HepG2 (cell line): Measurements from ENCODE around the gene DCAF7. TPM values are rescaled to one million over a fixed set of nuclear protein-coding genes. Genes with fewer than 3 reads are reported as not detected.

Experiments used
- FOXC1 ChIP-seq: sonication (generic); formaldehyde crosslinking; IDR thresholded peaks from 2 replicates; pipeline ENCODE4 v1.8.0; 2022; ENCODE audit warnings: mild to moderate bottlenecking, missing genetic modification reagents, borderline replicate concordance
- RELA ChIP-seq: sonication (generic); formaldehyde crosslinking; IDR thresholded peaks from 2 replicates; pipeline ENCODE4 v1.4.0; 2020; ENCODE audit warnings: missing genetic modification reagents
- SMARCE1 ChIP-seq: fragments of 450-650 bp; IDR thresholded peaks from 2 replicates; pipeline ENCODE4 v1.6.1; 2017; ENCODE audit warnings: borderline replicate concordance
- TFE3 ChIP-seq: IDR thresholded peaks from 2 replicates; pipeline ENCODE4 v1.6.1; 2016
- ZNF256 ChIP-seq: sonication (generic); formaldehyde crosslinking; conservative IDR thresholded peaks from 2 replicates; pipeline ENCODE4 v1.4.0; 2020; ENCODE audit warnings: missing genetic modification reagents
- ZNF564 ChIP-seq: sonication (generic); formaldehyde crosslinking; IDR thresholded peaks from 2 replicates; pipeline ENCODE4 v1.8.1; 2023; ENCODE audit warnings: mild to moderate bottlenecking, missing genetic modification reagents
- ZNF605 ChIP-seq: sonication (generic); formaldehyde crosslinking; IDR thresholded peaks from 2 replicates; pipeline ENCODE4 v1.8.0; 2022; ENCODE audit warnings: mild to moderate bottlenecking, missing genetic modification reagents
- ZNF691 ChIP-seq: sonication (generic); formaldehyde crosslinking; IDR thresholded peaks from 2 replicates; pipeline ENCODE4 v1.4.0; 2020; ENCODE audit warnings: missing genetic modification reagents, low read depth, mild to moderate bottlenecking, borderline replicate concordance
- ZNF7 ChIP-seq: IDR thresholded peaks from 2 replicates; pipeline ENCODE4 v1.6.1; 2016; ENCODE audit warnings: missing biosample characterization, missing genetic modification reagents
- polyA plus RNA-seq, 8 experiments: library from polyadenylated mRNA; depleted of rRNA in 3 of 8; stranded (reverse) in 7 of 8; unstranded in 1 of 8; fragments of >200 nt; fragmentation: Illumina TruSeq in 4 of 8; extraction: Trizol in 4 of 8; gene quantifications; 2 replicates each; pipeline versions ENCODE4 v1.2.1 to v1.2.3, GENCODE V29; 2011 to 2016; ENCODE audit warnings: low read depth in 4 of 8, missing spikeins in 1 of 8, mixed read lengths in 1 of 8; ENCODE audit not compliant: insufficient read depth in 1 of 8
- total RNA-seq, 5 experiments: library from RNA; depleted of rRNA; stranded (reverse); fragments of >200 nt; fragmentation: Illumina TruSeq; extraction: Trizol; gene quantifications; 2 replicates each; pipeline ENCODE4 v1.2.3, GENCODE V29; 2016; ENCODE audit warnings: low read depth in 1 of 5
- TF ChIP-seq, protein P1 (sequence below): IDR thresholded peaks from 2 replicates; pipeline ENCODE4 v1.6.1; 2016; ENCODE audit warnings: mild to moderate bottlenecking
- TF ChIP-seq, protein P2 (sequence below): sonication (generic); formaldehyde crosslinking; IDR thresholded peaks from 2 replicates; pipeline ENCODE4 v1.4.0; 2020; ENCODE audit warnings: missing genetic modification reagents
- TF ChIP-seq, protein P3 (sequence below): sonication (generic); formaldehyde crosslinking; IDR thresholded peaks from 2 replicates; pipeline ENCODE4 v1.5.1; 2020; ENCODE audit warnings: missing genetic modification reagents, mild to moderate bottlenecking, borderline replicate concordance
- TF ChIP-seq, protein P4 (sequence below): sonication (generic); formaldehyde crosslinking; IDR thresholded peaks from 2 replicates; pipeline ENCODE4 v1.8.0; 2022; ENCODE audit warnings: missing genetic modification reagents, mild to moderate bottlenecking, inconsistent platforms, borderline replicate concordance
- TF ChIP-seq, protein P5 (sequence below): IDR thresholded peaks from 2 replicates; pipeline ENCODE4 v1.6.1; 2016; ENCODE audit warnings: mild to moderate bottlenecking, missing biosample characterization, missing genetic modification reagents

DCAF7 gene
- total and polyA plus RNA-seq, 2 of the 13 experiments (the other 11 are each of a cell fraction or from before 2014, with no cell fraction given): 55.2 to 73.4 TPM

DNA sequence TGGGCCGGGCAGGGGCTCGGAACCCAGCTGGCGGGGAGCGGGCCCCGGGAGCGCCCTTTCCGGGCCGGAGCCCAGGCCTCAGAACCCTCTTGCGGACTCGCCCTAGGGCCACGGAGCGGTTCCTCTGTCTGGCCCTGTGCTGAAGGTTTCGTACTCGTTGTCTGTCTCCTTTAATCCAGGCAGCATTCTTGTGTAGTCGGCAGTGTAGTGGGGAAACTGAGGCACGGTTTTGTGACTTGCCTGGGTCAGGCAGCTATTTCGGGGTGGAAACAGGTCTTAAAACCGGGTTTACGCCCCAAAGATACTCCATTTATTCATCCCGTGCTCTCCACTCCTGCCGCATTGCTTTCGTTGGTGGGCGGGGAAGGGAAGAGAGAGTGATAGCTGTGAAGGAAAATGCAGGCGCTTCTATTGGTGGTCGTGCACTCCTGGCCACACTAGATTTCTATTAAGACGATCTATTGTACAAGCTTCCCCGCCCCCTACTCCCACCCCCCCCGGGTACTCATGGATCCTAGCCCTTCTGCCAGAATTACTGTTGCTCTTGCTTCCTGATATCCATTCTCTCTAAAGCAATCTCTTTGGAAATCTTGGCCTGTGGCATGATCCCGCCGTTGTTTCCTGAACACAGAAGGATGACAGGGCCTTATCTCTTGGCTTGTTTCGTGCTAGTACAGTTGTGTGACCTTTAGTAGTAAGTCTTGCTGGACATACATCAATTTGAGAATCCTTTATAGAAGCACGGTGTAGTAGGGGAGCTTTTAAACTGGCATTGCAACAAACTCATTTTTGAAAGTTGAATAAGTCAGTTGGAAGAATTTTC, 751 bp downstream of the DCAF7 start (continued):
- TF ChIP-seq, protein P1, sequence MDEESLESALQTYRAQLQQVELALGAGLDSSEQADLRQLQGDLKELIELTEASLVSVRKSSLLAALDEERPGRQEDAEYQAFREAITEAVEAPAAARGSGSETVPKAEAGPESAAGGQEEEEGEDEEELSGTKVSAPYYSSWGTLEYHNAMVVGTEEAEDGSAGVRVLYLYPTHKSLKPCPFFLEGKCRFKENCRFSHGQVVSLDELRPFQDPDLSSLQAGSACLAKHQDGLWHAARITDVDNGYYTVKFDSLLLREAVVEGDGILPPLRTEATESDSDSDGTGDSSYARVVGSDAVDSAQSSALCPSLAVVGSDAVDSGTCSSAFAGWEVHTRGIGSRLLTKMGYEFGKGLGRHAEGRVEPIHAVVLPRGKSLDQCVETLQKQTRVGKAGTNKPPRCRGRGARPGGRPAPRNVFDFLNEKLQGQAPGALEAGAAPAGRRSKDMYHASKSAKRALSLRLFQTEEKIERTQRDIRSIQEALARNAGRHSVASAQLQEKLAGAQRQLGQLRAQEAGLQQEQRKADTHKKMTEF (CRISPR knock-in tag): no peak
- TF ChIP-seq RELA (CRISPR knock-in tag): no peak
- TF ChIP-seq, protein P2, sequence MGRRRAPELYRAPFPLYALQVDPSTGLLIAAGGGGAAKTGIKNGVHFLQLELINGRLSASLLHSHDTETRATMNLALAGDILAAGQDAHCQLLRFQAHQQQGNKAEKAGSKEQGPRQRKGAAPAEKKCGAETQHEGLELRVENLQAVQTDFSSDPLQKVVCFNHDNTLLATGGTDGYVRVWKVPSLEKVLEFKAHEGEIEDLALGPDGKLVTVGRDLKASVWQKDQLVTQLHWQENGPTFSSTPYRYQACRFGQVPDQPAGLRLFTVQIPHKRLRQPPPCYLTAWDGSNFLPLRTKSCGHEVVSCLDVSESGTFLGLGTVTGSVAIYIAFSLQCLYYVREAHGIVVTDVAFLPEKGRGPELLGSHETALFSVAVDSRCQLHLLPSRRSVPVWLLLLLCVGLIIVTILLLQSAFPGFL (CRISPR knock-in tag): no peak
- TF ChIP-seq ZNF605 (CRISPR knock-in tag): peak; percentile 90; the same call in 1 of the 2 replicates
- no peak for TF ChIP-seq ZNF7
- no peak for TF ChIP-seq SMARCE1
- TF ChIP-seq, protein P3, sequence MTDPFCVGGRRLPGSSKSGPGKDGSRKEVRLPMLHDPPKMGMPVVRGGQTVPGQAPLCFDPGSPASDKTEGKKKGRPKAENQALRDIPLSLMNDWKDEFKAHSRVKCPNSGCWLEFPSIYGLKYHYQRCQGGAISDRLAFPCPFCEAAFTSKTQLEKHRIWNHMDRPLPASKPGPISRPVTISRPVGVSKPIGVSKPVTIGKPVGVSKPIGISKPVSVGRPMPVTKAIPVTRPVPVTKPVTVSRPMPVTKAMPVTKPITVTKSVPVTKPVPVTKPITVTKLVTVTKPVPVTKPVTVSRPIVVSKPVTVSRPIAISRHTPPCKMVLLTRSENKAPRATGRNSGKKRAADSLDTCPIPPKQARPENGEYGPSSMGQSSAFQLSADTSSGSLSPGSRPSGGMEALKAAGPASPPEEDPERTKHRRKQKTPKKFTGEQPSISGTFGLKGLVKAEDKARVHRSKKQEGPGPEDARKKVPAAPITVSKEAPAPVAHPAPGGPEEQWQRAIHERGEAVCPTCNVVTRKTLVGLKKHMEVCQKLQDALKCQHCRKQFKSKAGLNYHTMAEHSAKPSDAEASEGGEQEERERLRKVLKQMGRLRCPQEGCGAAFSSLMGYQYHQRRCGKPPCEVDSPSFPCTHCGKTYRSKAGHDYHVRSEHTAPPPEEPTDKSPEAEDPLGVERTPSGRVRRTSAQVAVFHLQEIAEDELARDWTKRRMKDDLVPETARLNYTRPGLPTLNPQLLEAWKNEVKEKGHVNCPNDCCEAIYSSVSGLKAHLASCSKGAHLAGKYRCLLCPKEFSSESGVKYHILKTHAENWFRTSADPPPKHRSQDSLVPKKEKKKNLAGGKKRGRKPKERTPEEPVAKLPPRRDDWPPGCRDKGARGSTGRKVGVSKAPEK (CRISPR knock-in tag): peak; percentile 80; the same call in 1 of the 2 replicates
- peak; percentile 4; the same call in 1 of the 2 replicates for TF ChIP-seq ZNF256 (CRISPR knock-in tag)
- no peak for TF ChIP-seq FOXC1 (CRISPR knock-in tag)
- TF ChIP-seq, protein P4, sequence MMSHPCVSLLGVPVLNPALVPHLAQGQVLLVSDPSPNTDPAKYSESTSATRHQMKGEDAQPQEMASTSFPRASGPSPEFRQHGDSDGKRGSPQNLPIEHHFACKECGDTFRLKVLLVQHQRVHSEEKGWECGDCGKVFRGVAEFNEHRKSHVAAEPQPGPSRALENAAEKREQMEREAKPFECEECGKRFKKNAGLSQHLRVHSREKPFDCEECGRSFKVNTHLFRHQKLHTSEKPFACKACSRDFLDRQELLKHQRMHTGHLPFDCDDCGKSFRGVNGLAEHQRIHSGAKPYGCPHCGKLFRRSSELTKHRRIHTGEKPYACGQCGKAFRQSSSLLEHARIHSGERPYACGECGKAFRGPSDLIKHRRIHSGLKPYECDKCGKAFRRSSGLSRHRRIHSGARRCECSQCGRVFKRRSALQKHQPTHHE (CRISPR knock-in tag): peak; percentile 53; the same call in 1 of the 2 replicates
- TF ChIP-seq ZNF564: 0 out of 2 replicates have a peak, but pooled peaks have one; percentile 72
- TF ChIP-seq, protein P5, sequence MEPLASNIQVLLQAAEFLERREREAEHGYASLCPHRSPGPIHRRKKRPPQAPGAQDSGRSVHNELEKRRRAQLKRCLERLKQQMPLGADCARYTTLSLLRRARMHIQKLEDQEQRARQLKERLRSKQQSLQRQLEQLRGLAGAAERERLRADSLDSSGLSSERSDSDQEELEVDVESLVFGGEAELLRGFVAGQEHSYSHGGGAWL (CRISPR knock-in tag): 0 out of 2 replicates have a peak, but pooled peaks have one; percentile 79
- TF ChIP-seq TFE3 (CRISPR knock-in tag): 0 out of 2 replicates have a peak, but pooled peaks have one; percentile 33
- TF ChIP-seq ZNF691 (CRISPR knock-in tag): 0 out of 2 replicates have a peak, but pooled peaks have one; percentile 12
